Body of pancreas (tissue), 4 donors: ENCODE data around the gene PTPRN2. TPM values are rescaled to one million over a fixed set of nuclear protein-coding genes. Genes with fewer than 3 reads are reported as not detected.

Experiments
- ATAC-seq: fragments of 150-250 bp; one replicate; pipeline ENCODE4 v1.9.1; 2016
- DNase-seq, 4 donors: peaks; one replicate each; pipeline ENCODE4 v3.0.0-alpha.2; 2019
- H3K27ac ChIP-seq, 4 donors: fragments of 200-600 bp; sonication (generic); 1 replicate in 3 of 4; 2 replicates in 1 of 4; pipeline versions ENCODE4 v1.5.1 to v1.6.1; 2016 to 2019; ENCODE audit warnings: mild to moderate bottlenecking in 1 of 4, mixed read lengths in 1 of 4, moderate library complexity in 1 of 4
- H3K27me3 ChIP-seq, 2 donors: fragments of 200-600 bp; sonication (generic); one replicate each; pipeline ENCODE4 v1.6.0; 2016; ENCODE audit warnings: mild to moderate bottlenecking in 1 of 2
- H3K36me3 ChIP-seq, 2 donors: fragments of 200-600 bp; sonication (generic); replicated peaks in 1 of 2; 2 replicates each; pipeline ENCODE4 v1.5.1; 2016; ENCODE audit warnings: low read depth in 2 of 2; ENCODE audit not compliant: insufficient read depth in 1 of 2
- H3K4me1 ChIP-seq: fragments of 200-600 bp; sonication (generic); one replicate; pipeline ENCODE4 v1.6.0; 2016
- H3K4me3 ChIP-seq, 2 donors: fragments of 200-600 bp; sonication (generic); 1 replicate in 1 of 2; 2 replicates in 1 of 2; pipeline ENCODE4 v1.5.1; 2016 to 2019
- H3K9me3 ChIP-seq, 3 donors: fragments of 200-600 bp; sonication (generic); 1 replicate in 2 of 3; 2 replicates in 1 of 3; pipeline ENCODE4 v1.5.1; 2016
- CTCF ChIP-seq, 7 experiments: fragments of 450-650 bp in 4 of 7; fragments of 200-600 bp in 3 of 7; sonication (generic) in 3 of 7; IDR thresholded peaks; one replicate each; pipeline ENCODE4 v1.5.1; 2016 to 2019; ENCODE audit warnings: antibody characterized with exemption in 7 of 7
- POLR2A ChIP-seq, 3 donors: fragments of 450-650 bp; IDR thresholded peaks; one replicate each; pipeline ENCODE4 v1.6.1; 2016; ENCODE audit warnings: antibody characterized with exemption in 3 of 3, mild to moderate bottlenecking in 2 of 3
- WGBS, 2 donors: methylation state at CpG; one replicate each; pipeline ENCODE4 v1.1.5; 2017; 5-methylcytosine and 5-hydroxymethylcytosine counted together
- intact Hi-C: fragments of 100-400 bp; cut with DNase I; formaldehyde crosslinking; loops from one replicate; pipeline ENCODE4 v1.15.1; 2023
- total RNA-seq, 2 donors: library from RNA; depleted of rRNA; stranded (reverse); fragments of >200 nt; gene quantifications; one replicate each; pipeline ENCODE4 v1.1.0, GENCODE V29; 2016

Gene PTPRN2
- total RNA-seq, 2 donors from 2014 or later, result 31.6 to 76.1 TPM

GRCh38 chr7:158471716-158472115 lies 115.9 kb downstream of the PTPRN2 start:
- WGBS, 2 donors, result 93 to 98% methylated on average over 18 of the region's 18 CpGs
- no peak for DNase-seq
- intact Hi-C loops, result no loop called here

GRCh38 chr7:158470336-158470735 lies 117.3 kb downstream of the PTPRN2 start:
- TF ChIP-seq CTCF (IDR thresholded peaks at IDR 0.05) (no peak), POLR2A (IDR thresholded peaks at IDR 0.05) (no peak)
- H3K27ac ChIP-seq, result no peak overlapping the region
- 82 to 91% methylated on average over 16 of the region's 16 CpGs for WGBS, 2 donors

More at GRCh38 chr7:158471716-158472115, 115.9 kb downstream of the PTPRN2 start:
- H3K9me3 ChIP-seq, result no peaks in the 10 kb centered on the region
- no peak overlapping the region for H3K27ac ChIP-seq
- no peaks in the 10 kb centered on the region for H3K36me3 ChIP-seq
- no peaks in the 10 kb centered on the region for H3K4me1 ChIP-seq
- no peak for ATAC-seq
- H3K27me3 ChIP-seq, result no peaks in the 10 kb centered on the region
- TF ChIP-seq CTCF (IDR thresholded peaks at IDR 0.05) (no peak), POLR2A (IDR thresholded peaks at IDR 0.05) (no peak)
- H3K4me3 ChIP-seq, result no peak overlapping the region

GRCh38 chr7:158469396-158470051 lies 118.1 kb downstream of the PTPRN2 start:
- no peak overlapping the region for H3K4me3 ChIP-seq
- TF ChIP-seq POLR2A (IDR thresholded peaks at IDR 0.05) (no peak), CTCF (IDR thresholded peaks at IDR 0.05) (no peak)
- H3K4me1 ChIP-seq, result no peaks in the 10 kb centered on the region
- H3K9me3 ChIP-seq, result no peaks in the 10 kb centered on the region
- no peak for DNase-seq
- H3K27ac ChIP-seq, result no peak overlapping the region
- no peaks in the 10 kb centered on the region for H3K27me3 ChIP-seq
- intact Hi-C loops, result no loop called here
- WGBS, 2 donors, result 66 to 74% methylated on average over 8 of the region's 8 CpGs
- no peaks in the 10 kb centered on the region for H3K36me3 ChIP-seq
- no peak for ATAC-seq

More at GRCh38 chr7:158470336-158470735, 117.3 kb downstream of the PTPRN2 start:
- Histone ChIP-seq H3K4me3 (no peak overlapping the region), H3K27me3 (no peaks in the 10 kb centered on the region), H3K36me3 (no peaks in the 10 kb centered on the region), H3K4me1 (no peaks in the 10 kb centered on the region), H3K9me3 (no peaks in the 10 kb centered on the region)
- ATAC-seq (no peak), DNase-seq (no peak)
- intact Hi-C loops, result no loop called here

GRCh38 chr7:158468700-158469296 lies 118.8 kb downstream of the PTPRN2 start:
- Histone ChIP-seq H3K4me3 (no peak overlapping the region), H3K27ac (no peak overlapping the region), H3K27me3 (no peaks in the 10 kb centered on the region), H3K4me1 (no peaks in the 10 kb centered on the region), H3K36me3 (no peaks in the 10 kb centered on the region), H3K9me3 (no peaks in the 10 kb centered on the region)
- TF ChIP-seq POLR2A (IDR thresholded peaks at IDR 0.05) (no peak), CTCF (IDR thresholded peaks at IDR 0.05) (no peak)
- DNase-seq (no peak), ATAC-seq (no peak)
- 72 to 79% methylated on average over 6 to 9 of the region's 9 CpGs for WGBS, 2 donors
- intact Hi-C loops, result no loop called here

GRCh38 chr7:158468181-158468580 lies 119.4 kb downstream of the PTPRN2 start:
- no peaks in the 10 kb centered on the region for H3K36me3 ChIP-seq
- TF ChIP-seq CTCF (IDR thresholded peaks at IDR 0.05) (no peak), POLR2A (IDR thresholded peaks at IDR 0.05) (no peak)
- ATAC-seq (no peak), DNase-seq (no peak)
- 41 to 56% methylated on average over 9 to 10 of the region's 10 CpGs for WGBS, 2 donors
- H3K27ac ChIP-seq, result no peak overlapping the region
- no peaks in the 10 kb centered on the region for H3K9me3 ChIP-seq
- H3K4me3 ChIP-seq, result no peak overlapping the region
- no peaks in the 10 kb centered on the region for H3K4me1 ChIP-seq
- H3K27me3 ChIP-seq, result no peaks in the 10 kb centered on the region
- intact Hi-C loops, result no loop called here
